ENCODE measurements around the gene NLRP1.

- no peak for TF ChIP-seq EP300 (IDR thresholded peaks at IDR 0.05; ENCODE audit: low read depth)
- no peak for TF ChIP-seq CTCF (IDR thresholded peaks at IDR 0.05)
- no peak for TF ChIP-seq POLR2A (IDR thresholded peaks at IDR 0.05)
Observed at GRCh38 chr17:5468075-5468473, 116.2 kb downstream of the NLRP1 start.
